Neural cell (in vitro differentiated cells): ENCODE data around the gene NDRG2. TPM values are rescaled to one million over a fixed set of nuclear protein-coding genes. Genes with fewer than 3 reads are reported as not detected.

ENCODE experiments used
- H2AFZ ChIP-seq: fragments of 200-600, 300-800 bp; sonication (generic), shearing (Covaris generic); 2 replicates; pipeline ENCODE4 v1.6.0; 2014; ENCODE audit warnings: low read depth, mild to moderate bottlenecking, antibody characterized with exemption, low read length, moderate library complexity
- H3F3A ChIP-seq: fragments of 200-600 bp; shearing (Covaris generic); 2 replicates; pipeline ENCODE4 v1.6.1; 2016; ENCODE audit warnings: mild to moderate bottlenecking, moderate library complexity, mixed read lengths, antibody characterized with exemption, low read length; ENCODE audit not compliant: insufficient read depth, poor library complexity, severe bottlenecking
- H3K27ac ChIP-seq: fragments of 200-600, 300-800 bp; sonication (generic), shearing (Covaris generic); 2 replicates; pipeline ENCODE4 v1.5.1; 2014; ENCODE audit warnings: mild to moderate bottlenecking, low read length, moderate library complexity
- H3K27me3 ChIP-seq: fragments of 300-800, 200-600 bp; sonication (generic), shearing (Covaris generic); 2 replicates; pipeline ENCODE4 v1.6.0; 2014; ENCODE audit warnings: mild to moderate bottlenecking, low read depth, low read length, moderate library complexity; ENCODE audit not compliant: insufficient read depth
- H3K36me3 ChIP-seq: fragments of 300-800, 200-600 bp; sonication (generic), shearing (Covaris generic); 2 replicates; pipeline ENCODE4 v1.5.1; 2014; ENCODE audit warnings: mild to moderate bottlenecking, antibody characterized with exemption, low read length, moderate library complexity; ENCODE audit not compliant: insufficient read depth
- H3K4me2 ChIP-seq: fragments of 300-800, 200-600 bp; sonication (generic), shearing (Covaris generic); 2 replicates; pipeline ENCODE4 v1.6.0; 2014; ENCODE audit warnings: mild to moderate bottlenecking, low read length
- H3K4me3 ChIP-seq: fragments of 300-800, 200-600 bp; sonication (generic), shearing (Covaris generic); 2 replicates; pipeline ENCODE4 v1.5.1; 2014; ENCODE audit warnings: mild to moderate bottlenecking, low read length, moderate library complexity
- H3K79me2 ChIP-seq: fragments of 200-600 bp; shearing (Covaris generic); replicated peaks from 2 replicates; pipeline ENCODE4 v1.6.0; 2014; ENCODE audit warnings: mild to moderate bottlenecking, low read length, moderate library complexity; ENCODE audit not compliant: insufficient read depth
- H3K9ac ChIP-seq: fragments of 300-800, 200-600 bp; sonication (generic), shearing (Covaris generic); 2 replicates; pipeline ENCODE4 v1.6.1; 2016; ENCODE audit warnings: mild to moderate bottlenecking, low read length, mixed read lengths
- H3K9me2 ChIP-seq: fragments of 200-600 bp; shearing (Covaris generic); 2 replicates; pipeline ENCODE4 v1.6.1; 2016; ENCODE audit warnings: mild to moderate bottlenecking, low read length, mixed read lengths; ENCODE audit not compliant: insufficient read depth
- H3K9me3 ChIP-seq: fragments of 200-600, 300-800 bp; sonication (generic), shearing (Covaris generic); 2 replicates; pipeline ENCODE4 v1.6.1; 2016; ENCODE audit warnings: mild to moderate bottlenecking, mixed run types, low read length, moderate library complexity, mixed read lengths
- H4K20me1 ChIP-seq: fragments of 200-600 bp; shearing (Covaris generic); 2 replicates; pipeline ENCODE4 v1.6.1; 2016; ENCODE audit warnings: mild to moderate bottlenecking, mixed run types; ENCODE audit not compliant: insufficient read depth
- CTCF ChIP-seq: fragments of 450-650 bp; IDR thresholded peaks from 2 replicates; pipeline ENCODE4 v1.5.1; 2014; ENCODE audit warnings: antibody characterized with exemption, mild to moderate bottlenecking, moderate library complexity; ENCODE audit not compliant: poor library complexity, severe bottlenecking
- EP300 ChIP-seq: fragments of 450-650 bp; conservative IDR thresholded peaks from 2 replicates; pipeline ENCODE4 v1.6.1; 2014; ENCODE audit warnings: antibody characterized with exemption, mild to moderate bottlenecking, moderate library complexity; ENCODE audit not compliant: poor library complexity, severe bottlenecking
- EZH2 ChIP-seq: fragments of 200-600, 300-800 bp; shearing (Covaris generic), sonication (generic); IDR thresholded peaks from 2 replicates; pipeline ENCODE4 v1.6.1; 2014; ENCODE audit warnings: antibody characterized with exemption, low read length, borderline replicate concordance, mild to moderate bottlenecking; ENCODE audit not compliant: insufficient read depth, poor library complexity, severe bottlenecking
- MXI1 ChIP-seq: fragments of 450-650 bp; conservative IDR thresholded peaks from 2 replicates; pipeline ENCODE4 v1.6.1; 2014; ENCODE audit warnings: antibody characterized with exemption, mild to moderate bottlenecking; ENCODE audit not compliant: poor library complexity, severe bottlenecking
- POLR2AphosphoS5 ChIP-seq: IDR thresholded peaks from 2 replicates; pipeline ENCODE4 v1.6.1; 2012
- RAD21 ChIP-seq: fragments of 450-650 bp; conservative IDR thresholded peaks from 2 replicates; pipeline ENCODE4 v1.6.1; 2014; ENCODE audit warnings: antibody characterized with exemption, mild to moderate bottlenecking, moderate library complexity
- REST ChIP-seq: IDR thresholded peaks from 2 replicates; pipeline ENCODE4 v1.6.1; 2012; ENCODE audit warnings: borderline replicate concordance
- SMC3 ChIP-seq: fragments of 450-650 bp; conservative IDR thresholded peaks from 2 replicates; pipeline ENCODE4 v1.6.1; 2014; ENCODE audit warnings: antibody characterized with exemption, mild to moderate bottlenecking, moderate library complexity; ENCODE audit not compliant: poor library complexity
- TAF1 ChIP-seq: IDR thresholded peaks from 2 replicates; pipeline ENCODE4 v1.6.1; 2012; ENCODE audit warnings: low read depth
- polyA plus RNA-seq: library from polyadenylated mRNA; depleted of rRNA; stranded (reverse); fragments of >200 nt; gene quantifications from 2 replicates; pipeline ENCODE4 v1.2.3, GENCODE V29; 2014

The NDRG2 gene
- polyA plus RNA-seq, 1 donor from 2014 or later: 43.3 TPM

GRCh38 chr14:21026274-21026987, 1.6 kb upstream of the NDRG2 start:
- Histone ChIP-seq H3K79me2 (no peaks in the 10 kb centered on the region), H4K20me1 (no peaks in the 10 kb centered on the region), H3F3A (no peaks in the 10 kb centered on the region), H3K4me2 (no peak overlapping the region), H3K27me3 (peaks cover 19% of the 10 kb centered on the region), H3K4me3 (no peak overlapping the region), H3K9me3 (no peaks in the 10 kb centered on the region), H2AFZ (no peak overlapping the region), H3K36me3 (no peaks in the 10 kb centered on the region), H3K27ac (no peak overlapping the region), H3K9me2 (no peaks in the 10 kb centered on the region), H3K9ac (no peak overlapping the region)
- no peak for TF ChIP-seq SMC3
- no peak for TF ChIP-seq MXI1
- no peak for TF ChIP-seq POLR2AphosphoS5
- TF ChIP-seq RAD21: no peak
- TF ChIP-seq CTCF: no peak
- TF ChIP-seq EZH2: no peak
- no peak for TF ChIP-seq REST
- no peak for TF ChIP-seq TAF1
- TF ChIP-seq EP300: no peak

- Histone ChIP-seq H3K4me2 (no peak overlapping the region), H3K27me3 (peaks cover 19% of the 10 kb centered on the region), H2AFZ (no peak overlapping the region), H3K36me3 (no peaks in the 10 kb centered on the region), H3K9ac (peak overlapping the region; percentile 69), H3K4me3 (peak overlapping the region; percentile 77), H3K27ac (no peak overlapping the region), H3K79me2 (no peaks in the 10 kb centered on the region), H3F3A (no peaks in the 10 kb centered on the region), H3K9me2 (no peaks in the 10 kb centered on the region), H4K20me1 (no peaks in the 10 kb centered on the region), H3K9me3 (no peaks in the 10 kb centered on the region)
- no peak for TF ChIP-seq REST
- TF ChIP-seq MXI1: no peak
- no peak for TF ChIP-seq SMC3
- TF ChIP-seq POLR2AphosphoS5: no peak
- TF ChIP-seq TAF1: peak; percentile 14
- TF ChIP-seq EP300: no peak
- TF ChIP-seq EZH2: no peak
- no peak for TF ChIP-seq RAD21
- TF ChIP-seq CTCF: peak; percentile 16
Observed at GRCh38 chr14:21025371-21026273, 761 bp upstream of the NDRG2 start.
